ENCODE measurements around the gene ST3GAL2. TPM values are rescaled to one million over a fixed set of nuclear protein-coding genes. Genes with fewer than 3 reads are reported as not detected.

The ST3GAL2 gene
- total RNA-seq, 1 experiment from 2014 or later: 7.7 TPM

DNA sequence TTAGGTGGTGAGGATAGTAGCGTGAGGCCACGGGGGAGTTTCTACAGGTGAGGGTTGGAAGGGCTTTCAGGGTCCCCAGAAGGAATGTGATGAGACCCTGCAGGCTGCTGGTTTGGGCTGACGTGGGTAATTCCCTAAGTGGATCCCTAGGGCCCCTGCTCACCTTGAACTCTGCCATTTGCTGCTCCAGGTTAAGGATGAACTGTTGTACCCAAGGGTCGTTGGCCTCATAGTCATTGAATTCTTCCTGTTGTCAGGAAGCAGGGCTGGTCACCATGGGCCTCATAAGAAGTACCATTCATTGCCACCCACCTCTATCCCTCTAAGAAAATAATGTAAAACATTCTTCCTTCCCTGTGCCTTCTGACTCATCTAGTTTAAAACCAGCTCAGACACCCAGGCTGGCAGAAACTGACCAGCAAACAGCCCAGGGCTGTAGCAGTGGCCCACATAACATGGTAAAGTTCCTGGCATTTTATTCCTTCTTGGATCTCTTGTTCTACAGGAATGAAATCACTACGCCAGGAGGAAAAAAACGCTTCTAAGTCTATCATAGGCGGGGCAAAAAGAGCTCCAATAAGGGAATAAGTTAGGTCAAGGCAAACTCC lies 43.1 kb upstream of the ST3GAL2 start:
- intact Hi-C loops (cut with micrococcal nuclease): no loop called here
- Mint-ChIP-seq H3K27me3 (ENCODE audit: insufficient read depth, unreplicated experiment) (no peaks in the 10 kb centered on the region), H3K4me1 (ENCODE audit: insufficient read depth, unreplicated experiment) (no peaks in the 10 kb centered on the region), H3K27ac (ENCODE audit: low read depth, unreplicated experiment) (no peak overlapping the region), H3K36me3 (ENCODE audit: insufficient read depth, unreplicated experiment) (peaks cover 38% of the 10 kb centered on the region), H3K4me3 (ENCODE audit: unreplicated experiment) (no peak overlapping the region), H3K9me3 (ENCODE audit: unreplicated experiment) (no peaks in the 10 kb centered on the region)
- ChIA-PET POLR2A (interaction anchor here (1.0 to 1.2 kb wide), 2 partner anchors 10 to 12 kb away, joined by 3 to 7 read pairs; no protein-coding TSS in a partner anchor), CTCF (no interaction called here)
- DNase-seq (ENCODE audit: unreplicated experiment): peak; percentile 20
- BruUV-seq (replicated peaks): no TSS peak
- TF ChIP-seq, protein P1, sequence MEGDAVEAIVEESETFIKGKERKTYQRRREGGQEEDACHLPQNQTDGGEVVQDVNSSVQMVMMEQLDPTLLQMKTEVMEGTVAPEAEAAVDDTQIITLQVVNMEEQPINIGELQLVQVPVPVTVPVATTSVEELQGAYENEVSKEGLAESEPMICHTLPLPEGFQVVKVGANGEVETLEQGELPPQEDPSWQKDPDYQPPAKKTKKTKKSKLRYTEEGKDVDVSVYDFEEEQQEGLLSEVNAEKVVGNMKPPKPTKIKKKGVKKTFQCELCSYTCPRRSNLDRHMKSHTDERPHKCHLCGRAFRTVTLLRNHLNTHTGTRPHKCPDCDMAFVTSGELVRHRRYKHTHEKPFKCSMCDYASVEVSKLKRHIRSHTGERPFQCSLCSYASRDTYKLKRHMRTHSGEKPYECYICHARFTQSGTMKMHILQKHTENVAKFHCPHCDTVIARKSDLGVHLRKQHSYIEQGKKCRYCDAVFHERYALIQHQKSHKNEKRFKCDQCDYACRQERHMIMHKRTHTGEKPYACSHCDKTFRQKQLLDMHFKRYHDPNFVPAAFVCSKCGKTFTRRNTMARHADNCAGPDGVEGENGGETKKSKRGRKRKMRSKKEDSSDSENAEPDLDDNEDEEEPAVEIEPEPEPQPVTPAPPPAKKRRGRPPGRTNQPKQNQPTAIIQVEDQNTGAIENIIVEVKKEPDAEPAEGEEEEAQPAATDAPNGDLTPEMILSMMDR (IDR thresholded peaks at IDR 0.05; ENCODE audit: unreplicated experiment): no peak

DNA sequence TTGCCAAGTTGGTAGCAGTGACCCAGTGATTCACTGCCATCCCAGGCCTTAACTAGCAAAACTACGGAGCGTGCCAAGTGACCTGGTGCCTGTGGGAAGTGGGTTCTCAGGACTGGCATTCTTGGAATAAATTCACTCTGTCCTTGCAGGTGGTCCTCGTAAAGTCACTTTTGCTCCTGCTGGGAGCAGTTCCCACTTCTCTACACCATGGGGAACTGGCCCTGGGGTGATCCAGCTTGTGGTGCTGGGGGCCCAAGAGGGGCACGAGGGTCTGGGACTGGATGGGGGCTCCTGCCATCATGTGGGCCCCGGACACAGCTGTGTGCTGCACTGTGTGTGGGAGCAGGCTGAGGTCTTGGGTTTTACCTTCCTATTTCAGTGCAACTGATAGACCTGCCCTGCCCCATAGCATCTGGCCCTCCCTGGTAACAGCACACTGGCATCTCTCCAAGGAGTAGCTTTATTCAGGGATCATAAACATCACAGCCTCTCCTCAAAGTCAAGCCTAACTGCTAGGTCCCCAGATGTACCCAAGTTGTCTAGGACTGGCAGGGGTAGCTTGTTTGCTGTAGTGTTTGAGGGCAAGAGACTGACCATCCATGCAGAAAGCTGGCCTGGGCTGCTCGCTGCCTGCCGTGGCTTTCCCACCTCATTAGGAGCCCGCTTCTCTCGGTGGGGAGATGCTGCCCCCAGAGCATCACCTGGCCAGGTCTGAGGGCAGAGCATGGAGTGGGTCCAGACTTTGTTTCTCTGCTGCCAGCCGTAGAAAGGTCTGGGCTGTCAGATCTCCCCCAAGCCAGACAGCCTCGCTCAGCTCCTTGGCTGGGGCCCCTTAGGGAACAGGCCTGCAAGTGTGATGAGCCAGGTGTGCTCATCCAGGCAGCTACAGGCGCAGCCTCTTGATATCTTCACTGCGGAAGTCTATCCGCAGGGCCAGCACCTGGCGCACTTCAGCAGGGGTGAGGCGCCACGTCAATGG lies 41.5 kb upstream of the ST3GAL2 start:
- Mint-ChIP-seq H3K27ac (ENCODE audit: low read depth, unreplicated experiment) (no peak overlapping the region), H3K4me1 (ENCODE audit: insufficient read depth, unreplicated experiment) (peaks cover 8% of the 10 kb centered on the region), H3K27me3 (ENCODE audit: insufficient read depth, unreplicated experiment) (no peaks in the 10 kb centered on the region), H3K36me3 (ENCODE audit: insufficient read depth, unreplicated experiment) (peaks cover 28% of the 10 kb centered on the region), H3K4me3 (ENCODE audit: unreplicated experiment) (no peak overlapping the region), H3K9me3 (ENCODE audit: unreplicated experiment) (no peaks in the 10 kb centered on the region)
- TF ChIP-seq, protein P1 (IDR thresholded peaks at IDR 0.05; ENCODE audit: unreplicated experiment): no peak
- ChIA-PET POLR2A (interaction anchor here (0.6 to 1.3 kb wide), 4 partner anchors 36 to 171 kb away, joined by 3 read pairs; no protein-coding TSS in a partner anchor), CTCF (interaction anchor here (0.6 kb wide), 1 partner anchor 221 kb away, joined by 3 read pairs; no protein-coding TSS in a partner anchor)
- BruUV-seq (replicated peaks): TSS peak; percentile 63
- intact Hi-C loops (cut with micrococcal nuclease): no loop called here
- DNase-seq (ENCODE audit: unreplicated experiment): no peak

DNA sequence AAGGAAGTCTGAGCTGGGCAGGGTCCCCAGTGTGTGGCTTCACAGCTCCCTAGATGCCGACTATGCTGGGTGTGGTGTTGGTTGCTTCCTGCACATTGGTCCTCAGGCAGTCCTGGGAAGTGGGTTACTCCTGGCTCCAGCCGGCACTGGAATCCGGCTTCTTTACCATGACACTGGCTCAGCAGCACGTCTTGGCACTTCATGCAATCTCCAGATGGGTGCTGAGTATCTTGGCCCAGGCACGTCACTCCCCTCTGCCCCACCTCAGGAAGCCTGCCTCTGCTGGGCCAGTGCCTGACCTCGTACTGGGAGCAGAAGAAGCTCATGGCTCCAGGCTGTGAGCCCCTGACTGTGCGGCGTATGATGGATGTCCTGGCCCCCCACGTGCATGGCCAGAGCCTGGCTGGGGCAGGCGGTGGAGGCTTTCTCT lies 40.0 kb upstream of the ST3GAL2 start:
- CTCF ChIA-PET: interaction anchor here (0.5 kb wide), 1 partner anchor 27 kb away, joined by 3 read pairs; no protein-coding TSS in a partner anchor
- no peaks in the 10 kb centered on the region for H3K27me3 Mint-ChIP-seq (ENCODE audit: insufficient read depth, unreplicated experiment)
- POLR2A ChIA-PET: interaction anchor here (0.7 to 1.3 kb wide), 5 partner anchors 25 to 99 kb away, joined by 3 to 4 read pairs (median 3); partner anchors contain the start of gene FCSK
- H3K4me3 Mint-ChIP-seq (ENCODE audit: unreplicated experiment): no peak overlapping the region
- no TSS peak for BruUV-seq (replicated peaks)
- H3K4me1 Mint-ChIP-seq (ENCODE audit: insufficient read depth, unreplicated experiment): peaks cover 8% of the 10 kb centered on the region
- no peak overlapping the region for H3K27ac Mint-ChIP-seq (ENCODE audit: low read depth, unreplicated experiment)
- H3K36me3 Mint-ChIP-seq (ENCODE audit: insufficient read depth, unreplicated experiment): peaks cover 23% of the 10 kb centered on the region
- TF ChIP-seq, protein P1 (IDR thresholded peaks at IDR 0.05; ENCODE audit: unreplicated experiment): no peak
- H3K9me3 Mint-ChIP-seq (ENCODE audit: unreplicated experiment): no peaks in the 10 kb centered on the region
- DNase-seq (ENCODE audit: unreplicated experiment): peak; percentile 20
- intact Hi-C loops (cut with micrococcal nuclease): no loop called here

DNA sequence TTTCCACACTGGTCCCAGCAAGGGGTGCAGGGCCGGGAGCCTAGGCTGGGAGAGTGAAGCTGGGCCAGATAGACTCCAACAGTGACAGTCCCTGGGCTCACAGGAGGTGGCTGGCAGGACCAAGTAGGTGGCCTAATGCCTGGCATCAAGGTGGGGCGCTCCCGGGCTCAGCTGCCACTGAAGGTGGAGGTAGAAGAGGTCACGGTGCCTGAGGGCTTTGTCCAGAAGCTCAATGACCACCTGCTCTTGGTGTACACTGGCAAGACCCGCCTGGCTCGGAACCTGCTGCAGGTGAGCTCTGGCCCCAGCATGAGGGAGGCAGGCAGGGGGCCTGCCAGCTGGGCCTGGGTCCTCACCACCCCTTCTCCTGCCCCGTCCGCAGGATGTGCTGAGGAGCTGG lies 39.3 kb upstream of the ST3GAL2 start:
- Mint-ChIP-seq H3K4me1 (ENCODE audit: insufficient read depth, unreplicated experiment) (peaks cover 8% of the 10 kb centered on the region), H3K27ac (ENCODE audit: low read depth, unreplicated experiment) (no peak overlapping the region), H3K36me3 (ENCODE audit: insufficient read depth, unreplicated experiment) (peaks cover 22% of the 10 kb centered on the region), H3K27me3 (ENCODE audit: insufficient read depth, unreplicated experiment) (no peaks in the 10 kb centered on the region), H3K4me3 (ENCODE audit: unreplicated experiment) (no peak overlapping the region), H3K9me3 (ENCODE audit: unreplicated experiment) (no peaks in the 10 kb centered on the region)
- BruUV-seq (replicated peaks): no TSS peak
- ChIA-PET CTCF (no interaction called here), POLR2A (interaction anchor here (0.7 to 2.5 kb wide), 4 partner anchors 19 to 98 kb away, joined by 3 to 16 read pairs (median 4); partner anchors contain the start of gene FCSK)
- intact Hi-C loops (cut with micrococcal nuclease): no loop called here
- TF ChIP-seq, protein P1 (IDR thresholded peaks at IDR 0.05; ENCODE audit: unreplicated experiment): no peak
- no peak for DNase-seq (ENCODE audit: unreplicated experiment)
